ENCODE measurements around the gene SYNGR2. TPM values are rescaled to one million over a fixed set of nuclear protein-coding genes. Genes with fewer than 3 reads are reported as not detected.

The SYNGR2 gene
- total RNA-seq, 1 donor from 2014 or later = 57.6 TPM

DNA sequence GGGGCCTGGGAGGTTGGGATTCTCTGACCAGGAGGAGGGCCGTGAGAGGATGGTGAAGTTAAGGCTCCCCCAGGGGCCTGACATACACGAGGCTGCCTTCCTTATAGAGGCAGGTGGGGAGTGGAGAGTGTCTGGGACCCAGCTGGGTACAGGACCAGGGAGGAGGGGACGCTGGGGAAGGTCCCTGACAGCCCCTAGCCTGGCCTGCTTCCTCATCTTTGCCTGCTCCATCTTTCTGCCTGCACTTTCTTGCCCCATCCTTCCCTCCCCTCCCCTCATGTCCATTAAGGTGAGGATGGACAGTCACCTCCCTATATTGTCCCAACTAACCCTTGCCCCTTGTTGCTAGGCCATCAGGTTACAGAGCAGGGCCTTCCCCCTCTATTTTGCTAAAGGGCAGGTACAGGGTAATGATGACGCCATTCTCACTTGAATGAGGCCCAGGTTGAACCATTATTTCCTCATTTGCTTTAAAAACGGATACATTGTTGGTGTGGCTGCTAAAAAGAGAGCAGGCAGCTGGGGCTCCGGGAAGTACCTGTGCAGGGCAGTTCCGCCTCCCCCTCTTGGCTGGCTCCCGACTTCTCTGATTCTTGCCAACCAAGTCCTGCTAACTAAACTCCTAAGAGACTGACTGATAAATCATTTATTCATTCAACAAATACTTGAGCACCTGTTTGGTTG, 20.9 kb upstream of the SYNGR2 start:
- no peaks in the 10 kb centered on the region for H3K27me3 Mint-ChIP-seq (ENCODE audit: low read depth)

GRCh38 chr17:78148286-78149016, 19.9 kb upstream of the SYNGR2 start:
- H3K9me3 Mint-ChIP-seq (ENCODE audit: low read depth) = no peaks in the 10 kb centered on the region

More for the DNA sequence above, 20.9 kb upstream of the SYNGR2 start:
- H3K36me3 Mint-ChIP-seq (ENCODE audit: low read depth) = no peaks in the 10 kb centered on the region
- H3K9me3 Mint-ChIP-seq (ENCODE audit: low read depth) = no peaks in the 10 kb centered on the region
- H3K4me3 Mint-ChIP-seq (ENCODE audit: unreplicated experiment) = no peak overlapping the region
- no peak for TF ChIP-seq CTCF (IDR thresholded peaks at IDR 0.05)
- no peak for DNase-seq (ENCODE audit: low spot score)
- H3K27ac Mint-ChIP-seq (ENCODE audit: unreplicated experiment) = no peak overlapping the region
- peaks cover 35% of the 10 kb centered on the region for H3K4me1 Mint-ChIP-seq (ENCODE audit: low read depth)

DNA sequence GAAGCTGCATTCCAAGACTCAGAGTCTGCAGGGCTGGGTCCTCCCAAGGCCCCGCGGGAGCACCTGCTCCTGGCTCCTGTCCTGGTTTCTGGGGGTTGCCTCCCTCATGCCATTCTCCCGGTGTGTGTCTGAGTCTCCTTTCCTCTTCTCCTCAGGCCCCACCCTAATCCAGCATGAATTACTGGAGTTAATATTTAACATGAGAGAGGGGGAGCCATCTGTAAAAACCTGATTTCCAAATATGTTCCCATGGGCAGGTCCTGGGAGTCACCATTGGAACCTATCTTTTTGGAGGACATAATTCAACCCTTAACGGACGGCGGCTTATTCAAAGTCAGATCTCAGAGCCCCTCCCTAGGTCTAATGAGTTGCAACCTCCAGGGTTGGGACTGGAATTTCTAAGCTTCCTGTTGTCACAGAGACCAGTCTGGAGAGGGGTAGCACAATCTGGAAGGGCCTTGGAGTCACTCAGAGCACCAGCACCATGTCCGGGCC, 16.8 kb upstream of the SYNGR2 start:
- peaks cover 16% of the 10 kb centered on the region for H3K4me1 Mint-ChIP-seq (ENCODE audit: low read depth)
- H3K4me3 Mint-ChIP-seq (ENCODE audit: unreplicated experiment) = no peak overlapping the region
- H3K27ac Mint-ChIP-seq (ENCODE audit: unreplicated experiment) = no peak overlapping the region
- DNase-seq (ENCODE audit: low spot score) = no peak
- H3K9me3 Mint-ChIP-seq (ENCODE audit: low read depth) = no peaks in the 10 kb centered on the region
- no peak for TF ChIP-seq CTCF (IDR thresholded peaks at IDR 0.05)
- no peaks in the 10 kb centered on the region for H3K27me3 Mint-ChIP-seq (ENCODE audit: low read depth)
- no peaks in the 10 kb centered on the region for H3K36me3 Mint-ChIP-seq (ENCODE audit: low read depth)

More at GRCh38 chr17:78148286-78149016, 19.9 kb upstream of the SYNGR2 start:
- Mint-ChIP-seq H3K4me1 (ENCODE audit: low read depth) (peaks cover 35% of the 10 kb centered on the region), H3K36me3 (ENCODE audit: low read depth) (no peaks in the 10 kb centered on the region), H3K27me3 (ENCODE audit: low read depth) (no peaks in the 10 kb centered on the region), H3K27ac (ENCODE audit: unreplicated experiment) (no peak overlapping the region), H3K4me3 (ENCODE audit: unreplicated experiment) (no peak overlapping the region)
- peak; percentile 60 for DNase-seq (ENCODE audit: low spot score)
- no peak for TF ChIP-seq CTCF (IDR thresholded peaks at IDR 0.05)

DNA sequence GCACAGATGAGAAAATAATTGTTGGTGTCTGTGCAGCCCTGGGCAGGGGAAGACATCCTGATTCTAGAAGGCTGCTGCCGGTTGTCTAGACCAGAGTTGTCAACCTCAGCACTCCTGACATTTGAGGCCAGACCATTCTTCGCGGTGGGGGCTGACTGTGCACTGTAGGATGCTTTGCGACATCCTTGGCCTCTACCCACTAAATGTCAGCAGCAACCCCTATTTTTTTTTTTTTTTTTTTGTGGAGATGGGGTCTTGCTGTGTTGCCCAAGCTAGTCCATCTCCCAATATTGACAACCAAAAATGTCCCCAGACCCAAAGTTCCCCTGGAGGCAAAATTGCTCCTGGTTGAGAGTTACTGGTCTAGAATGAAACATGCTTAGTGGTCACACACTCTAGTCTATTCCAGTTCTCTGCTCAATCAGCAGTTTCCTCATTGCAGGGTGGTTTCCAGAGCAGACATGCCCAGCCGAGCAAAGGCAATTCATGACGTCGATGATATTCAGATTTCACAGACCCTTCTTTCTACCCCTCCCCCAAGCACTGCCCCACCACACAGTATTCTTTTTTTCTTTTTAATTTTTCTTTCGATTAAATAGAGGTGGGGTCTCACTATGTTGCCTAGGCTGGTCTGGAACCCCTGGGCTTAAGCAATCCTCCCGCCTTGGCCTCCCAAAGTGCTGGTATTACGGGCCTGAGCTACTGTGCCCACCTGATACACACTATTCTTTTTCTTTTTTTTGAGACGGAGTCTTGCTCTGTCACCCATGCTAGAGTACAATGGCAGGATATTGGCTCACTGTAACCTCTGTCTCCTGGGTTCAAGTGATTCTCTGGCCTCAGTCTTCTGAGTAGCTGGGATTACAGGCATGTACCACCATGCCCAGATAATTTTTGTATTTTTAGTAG, 13.2 kb upstream of the SYNGR2 start:
- H3K27me3 Mint-ChIP-seq (ENCODE audit: low read depth) = no peaks in the 10 kb centered on the region
- H3K27ac Mint-ChIP-seq (ENCODE audit: unreplicated experiment) = no peak overlapping the region
- DNase-seq (ENCODE audit: low spot score) = no peak
- H3K9me3 Mint-ChIP-seq (ENCODE audit: low read depth) = no peaks in the 10 kb centered on the region
- peaks cover 16% of the 10 kb centered on the region for H3K4me1 Mint-ChIP-seq (ENCODE audit: low read depth)
- H3K36me3 Mint-ChIP-seq (ENCODE audit: low read depth) = no peaks in the 10 kb centered on the region
- no peak for TF ChIP-seq CTCF (IDR thresholded peaks at IDR 0.05)
- no peak overlapping the region for H3K4me3 Mint-ChIP-seq (ENCODE audit: unreplicated experiment)
